PFSK-1 (cell line): ENCODE measurements around the gene CKS2.
A peak's percentile ranks its signal among the peaks of the same experiment; 100 is the strongest.

Source experiments
- FOXP2 ChIP-seq: optimal IDR thresholded peaks from 2 replicates; pipeline ENCODE3; 2011; ENCODE audit warnings: borderline replicate concordance, control low read depth, inconsistent platforms; ENCODE audit not compliant: insufficient read depth; ENCODE audit errors: extremely low read length, extremely low read depth
- POLR2AphosphoS5 ChIP-seq: IDR thresholded peaks from 2 replicates; pipeline ENCODE4 v1.6.1; 2012; ENCODE audit warnings: low read depth, mild to moderate bottlenecking, control low read depth, low read length, moderate library complexity
- SIN3A ChIP-seq: IDR thresholded peaks from 2 replicates; pipeline ENCODE4 v1.6.1; 2012; ENCODE audit warnings: mild to moderate bottlenecking, low read length, moderate library complexity, borderline replicate concordance; ENCODE audit not compliant: insufficient read depth
- TAF1 ChIP-seq: IDR thresholded peaks from 2 replicates; pipeline ENCODE4 v1.6.1; 2012; ENCODE audit warnings: low read length, control low read depth, borderline replicate concordance; ENCODE audit not compliant: insufficient read depth
- TF ChIP-seq, protein P1 (sequence below), 2 experiments: IDR thresholded peaks; 2 replicates each; pipeline versions ENCODE4 v1.6.1 to v1.8.0; 2011 to 2012; ENCODE audit warnings: low read depth in 2 of 2, low read length in 2 of 2, control low read depth in 1 of 2, inconsistent platforms in 1 of 2, mild to moderate bottlenecking in 1 of 2, moderate library complexity in 1 of 2; ENCODE audit not compliant: insufficient read depth in 1 of 2

The CKS2 gene

DNA sequence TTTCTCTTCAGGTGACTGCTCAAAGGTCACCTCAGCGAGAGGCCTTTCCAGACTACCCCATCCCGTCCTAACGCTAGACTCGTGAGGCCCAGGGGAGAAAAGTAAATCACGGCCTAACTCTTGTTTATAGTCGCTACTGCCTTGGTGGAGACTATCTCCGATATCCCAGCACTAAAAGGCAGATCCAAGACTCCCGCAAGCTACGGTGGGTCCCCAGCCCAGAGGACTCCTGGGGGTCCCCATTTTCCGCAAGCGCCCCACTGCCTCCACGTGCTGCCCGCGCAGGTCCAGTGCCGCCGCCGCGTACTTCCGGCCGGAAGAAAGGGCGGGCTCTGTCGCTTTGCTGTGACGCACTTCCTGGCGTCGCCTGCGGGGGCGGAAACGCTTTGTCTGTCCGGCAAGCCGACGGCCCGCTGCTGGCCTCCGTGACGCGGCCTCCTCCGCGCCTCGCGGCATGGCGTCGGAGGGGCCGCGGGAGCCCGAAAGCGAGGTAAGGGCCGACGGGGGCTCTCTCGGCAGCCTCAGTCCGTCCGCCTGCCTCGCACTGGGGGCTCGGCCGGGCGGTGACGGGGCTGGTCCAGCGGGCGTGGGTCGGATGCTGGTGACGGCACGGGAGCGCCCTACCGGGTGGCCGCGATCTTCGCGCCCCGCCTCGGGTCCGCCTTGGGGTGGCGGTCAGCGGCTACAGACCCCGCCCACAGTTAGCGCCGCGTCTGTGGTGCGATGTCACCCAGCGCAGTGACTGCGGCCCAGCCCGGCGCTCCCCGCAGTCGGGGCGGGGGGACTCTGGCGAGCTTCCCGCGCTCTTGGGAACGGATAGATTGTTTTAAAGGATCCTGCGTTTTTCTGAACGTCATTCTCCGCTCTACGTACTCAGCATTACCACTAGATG is 7.4 kb downstream of the CKS2 start, which contains the start of gene SECISBP2:
TSS of gene SECISBP2 (plus strand) at position 378 of the 892 bp plus-strand sequence. CDS start at position 455, 77 bp downstream.
- no peak for TF ChIP-seq FOXP2
- TF ChIP-seq, protein P1, sequence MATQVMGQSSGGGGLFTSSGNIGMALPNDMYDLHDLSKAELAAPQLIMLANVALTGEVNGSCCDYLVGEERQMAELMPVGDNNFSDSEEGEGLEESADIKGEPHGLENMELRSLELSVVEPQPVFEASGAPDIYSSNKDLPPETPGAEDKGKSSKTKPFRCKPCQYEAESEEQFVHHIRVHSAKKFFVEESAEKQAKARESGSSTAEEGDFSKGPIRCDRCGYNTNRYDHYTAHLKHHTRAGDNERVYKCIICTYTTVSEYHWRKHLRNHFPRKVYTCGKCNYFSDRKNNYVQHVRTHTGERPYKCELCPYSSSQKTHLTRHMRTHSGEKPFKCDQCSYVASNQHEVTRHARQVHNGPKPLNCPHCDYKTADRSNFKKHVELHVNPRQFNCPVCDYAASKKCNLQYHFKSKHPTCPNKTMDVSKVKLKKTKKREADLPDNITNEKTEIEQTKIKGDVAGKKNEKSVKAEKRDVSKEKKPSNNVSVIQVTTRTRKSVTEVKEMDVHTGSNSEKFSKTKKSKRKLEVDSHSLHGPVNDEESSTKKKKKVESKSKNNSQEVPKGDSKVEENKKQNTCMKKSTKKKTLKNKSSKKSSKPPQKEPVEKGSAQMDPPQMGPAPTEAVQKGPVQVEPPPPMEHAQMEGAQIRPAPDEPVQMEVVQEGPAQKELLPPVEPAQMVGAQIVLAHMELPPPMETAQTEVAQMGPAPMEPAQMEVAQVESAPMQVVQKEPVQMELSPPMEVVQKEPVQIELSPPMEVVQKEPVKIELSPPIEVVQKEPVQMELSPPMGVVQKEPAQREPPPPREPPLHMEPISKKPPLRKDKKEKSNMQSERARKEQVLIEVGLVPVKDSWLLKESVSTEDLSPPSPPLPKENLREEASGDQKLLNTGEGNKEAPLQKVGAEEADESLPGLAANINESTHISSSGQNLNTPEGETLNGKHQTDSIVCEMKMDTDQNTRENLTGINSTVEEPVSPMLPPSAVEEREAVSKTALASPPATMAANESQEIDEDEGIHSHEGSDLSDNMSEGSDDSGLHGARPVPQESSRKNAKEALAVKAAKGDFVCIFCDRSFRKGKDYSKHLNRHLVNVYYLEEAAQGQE (IDR thresholded peaks at IDR 0.05; ENCODE audit: insufficient read depth in 1 of 2, low read depth in 2 of 2, low read length in 2 of 2), result peak; percentile 46 to 60; a peak in 1 of 4 replicates
- peak; percentile 77; the same call in 1 of the 2 replicates for TF ChIP-seq TAF1
- peak; percentile 89; the same call in 1 of the 2 replicates for TF ChIP-seq SIN3A
- TF ChIP-seq POLR2AphosphoS5, result peak; percentile 95

DNA sequence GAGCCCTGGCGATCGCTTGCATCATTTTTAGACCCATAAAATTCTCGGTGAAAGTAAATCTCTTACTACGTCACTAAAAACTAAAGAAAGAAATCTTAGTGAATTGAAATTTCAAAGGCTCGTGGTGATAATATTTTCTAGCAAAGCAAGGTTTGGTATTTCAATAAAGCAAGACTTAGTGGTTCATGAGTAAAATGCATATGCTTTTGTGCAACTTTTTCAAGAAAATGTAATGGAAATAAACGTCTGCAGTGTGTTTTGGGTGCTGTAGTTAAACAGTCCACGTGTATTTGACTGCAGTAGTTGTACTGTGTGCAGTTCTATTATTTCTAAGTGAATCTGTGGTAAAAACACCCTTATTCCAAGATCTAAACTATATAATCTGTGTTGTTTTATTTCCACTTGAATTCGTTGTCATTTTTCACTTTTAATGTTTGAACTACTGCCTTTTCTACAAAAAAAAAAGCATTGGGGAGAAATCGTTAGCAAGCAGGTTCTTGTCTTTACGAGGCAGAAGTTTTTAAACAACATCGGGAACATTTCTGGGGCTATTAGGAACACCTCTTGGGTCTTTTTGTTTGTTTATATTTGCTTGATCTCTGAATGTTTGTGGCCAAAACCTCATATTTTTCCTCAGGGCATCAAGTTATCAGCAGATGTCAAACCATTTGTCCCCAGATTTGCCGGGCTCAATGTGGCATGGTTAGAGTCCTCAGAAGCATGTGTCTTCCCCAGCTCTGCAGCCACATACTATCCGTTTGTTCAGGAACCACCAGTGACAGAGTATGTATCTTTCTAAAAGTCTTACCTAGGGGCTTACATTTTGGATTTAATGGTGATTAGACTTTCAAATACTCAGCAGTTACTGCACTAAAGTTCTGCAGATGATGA is 8.3 kb downstream of the CKS2 start:
- TF ChIP-seq TAF1 (no peak), POLR2AphosphoS5 (no peak), SIN3A (no peak), FOXP2 (no peak)
- TF ChIP-seq, protein P1 (IDR thresholded peaks at IDR 0.05; ENCODE audit: insufficient read depth in 1 of 2, low read depth in 2 of 2, low read length in 2 of 2), result no peak

DNA sequence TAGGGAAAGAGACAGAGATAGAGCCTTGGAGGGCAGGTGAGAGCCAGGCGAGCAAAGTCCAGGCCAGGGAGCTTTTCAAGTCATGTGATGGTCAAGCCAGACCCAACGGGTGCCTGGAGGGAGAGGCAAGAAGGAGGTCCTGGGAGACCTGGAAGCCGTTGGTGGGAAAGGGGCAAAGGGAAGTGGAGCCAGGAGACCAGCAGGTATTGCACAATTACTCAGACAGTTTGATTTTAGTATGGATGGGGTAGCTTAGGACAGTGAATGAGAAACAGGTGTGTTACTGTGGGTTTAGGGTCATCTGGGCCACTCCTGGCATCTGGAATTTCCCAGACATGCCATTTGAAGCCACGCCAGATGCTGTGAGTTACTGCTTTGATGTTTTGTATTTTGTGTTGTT is 12.4 kb downstream of the CKS2 start:
- TF ChIP-seq TAF1, result no peak
- TF ChIP-seq POLR2AphosphoS5, result no peak
- TF ChIP-seq FOXP2, result no peak
- no peak for TF ChIP-seq SIN3A
- TF ChIP-seq, protein P1 (IDR thresholded peaks at IDR 0.05; ENCODE audit: insufficient read depth in 1 of 2, low read depth in 2 of 2, low read length in 2 of 2), result no peak

DNA sequence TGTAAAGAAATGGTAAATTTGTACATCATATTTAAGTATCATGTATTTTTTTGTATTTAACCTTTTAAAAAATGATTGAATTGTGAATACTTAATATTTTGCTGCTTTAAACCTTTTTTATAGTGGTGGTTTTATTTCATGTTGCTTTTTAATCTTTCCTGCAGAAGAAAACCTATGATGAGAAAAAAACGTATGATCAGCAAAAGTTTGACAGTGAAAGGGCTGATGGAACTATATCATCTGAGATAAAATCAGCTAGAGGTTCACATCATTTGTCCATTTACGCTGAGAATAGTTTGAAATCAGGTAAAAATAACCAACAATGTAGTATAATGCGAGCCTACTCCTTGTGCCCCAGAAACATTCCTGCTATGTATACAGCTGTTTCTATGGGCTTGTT is 14.7 kb downstream of the CKS2 start:
- no peak for TF ChIP-seq SIN3A
- TF ChIP-seq FOXP2, result no peak
- TF ChIP-seq, protein P1 (IDR thresholded peaks at IDR 0.05; ENCODE audit: insufficient read depth in 1 of 2, low read depth in 2 of 2, low read length in 2 of 2), result no peak
- TF ChIP-seq POLR2AphosphoS5, result no peak
- TF ChIP-seq TAF1, result no peak
